GM06990 (cell line): ENCODE data around the gene MPV17L2.

Source experiments
- DNase-seq: peaks from one replicate; pipeline ENCODE4 v3.0.0-alpha.2; 2011; ENCODE audit not compliant: insufficient read length; ENCODE audit errors: extremely low read depth
- H3K27me3 ChIP-seq: replicated peaks from 2 replicates; pipeline ENCODE4 v1.6.0; 2011; ENCODE audit warnings: low read length; ENCODE audit not compliant: control insufficient read depth, insufficient read depth
- H3K36me3 ChIP-seq: 2 replicates; pipeline ENCODE4 v1.5.1; 2011; ENCODE audit warnings: low read length; ENCODE audit not compliant: control insufficient read depth, insufficient read depth
- H3K4me3 ChIP-seq: replicated peaks from 2 replicates; pipeline ENCODE4 v1.5.1; 2011; ENCODE audit warnings: low read depth, mild to moderate bottlenecking, control low read depth, low read length
- TF ChIP-seq, protein P1 (sequence below): IDR thresholded peaks from 2 replicates; pipeline ENCODE4 v1.5.1; 2011; ENCODE audit warnings: low read length, control low read depth, mild to moderate bottlenecking, inconsistent platforms; ENCODE audit not compliant: insufficient read depth, poor library complexity, severe bottlenecking

The MPV17L2 gene

DNA sequence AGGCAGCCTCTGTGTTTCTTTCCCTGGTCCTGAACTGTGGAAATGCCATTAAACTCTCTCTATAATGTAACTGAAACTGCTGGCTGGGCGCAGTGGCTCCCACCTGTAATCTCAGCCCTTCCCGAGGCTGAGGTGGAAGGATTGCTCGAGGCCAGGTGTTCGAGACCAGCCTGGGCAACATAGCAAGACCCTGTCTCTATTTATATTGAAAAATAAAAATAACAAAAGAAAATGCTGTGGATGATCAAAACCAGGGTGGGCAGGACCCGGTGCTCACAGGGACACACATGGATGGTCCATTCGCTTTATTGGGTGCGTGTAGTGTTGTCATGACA is 3.5 kb downstream of the MPV17L2 start:
- no peak for DNase-seq
- H3K4me3 ChIP-seq, result no peak overlapping the region
- TF ChIP-seq, protein P1, sequence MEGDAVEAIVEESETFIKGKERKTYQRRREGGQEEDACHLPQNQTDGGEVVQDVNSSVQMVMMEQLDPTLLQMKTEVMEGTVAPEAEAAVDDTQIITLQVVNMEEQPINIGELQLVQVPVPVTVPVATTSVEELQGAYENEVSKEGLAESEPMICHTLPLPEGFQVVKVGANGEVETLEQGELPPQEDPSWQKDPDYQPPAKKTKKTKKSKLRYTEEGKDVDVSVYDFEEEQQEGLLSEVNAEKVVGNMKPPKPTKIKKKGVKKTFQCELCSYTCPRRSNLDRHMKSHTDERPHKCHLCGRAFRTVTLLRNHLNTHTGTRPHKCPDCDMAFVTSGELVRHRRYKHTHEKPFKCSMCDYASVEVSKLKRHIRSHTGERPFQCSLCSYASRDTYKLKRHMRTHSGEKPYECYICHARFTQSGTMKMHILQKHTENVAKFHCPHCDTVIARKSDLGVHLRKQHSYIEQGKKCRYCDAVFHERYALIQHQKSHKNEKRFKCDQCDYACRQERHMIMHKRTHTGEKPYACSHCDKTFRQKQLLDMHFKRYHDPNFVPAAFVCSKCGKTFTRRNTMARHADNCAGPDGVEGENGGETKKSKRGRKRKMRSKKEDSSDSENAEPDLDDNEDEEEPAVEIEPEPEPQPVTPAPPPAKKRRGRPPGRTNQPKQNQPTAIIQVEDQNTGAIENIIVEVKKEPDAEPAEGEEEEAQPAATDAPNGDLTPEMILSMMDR, result no peak
- H3K27me3 ChIP-seq, result no peaks in the 10 kb centered on the region
- peaks cover 17% of the 10 kb centered on the region for H3K36me3 ChIP-seq

DNA sequence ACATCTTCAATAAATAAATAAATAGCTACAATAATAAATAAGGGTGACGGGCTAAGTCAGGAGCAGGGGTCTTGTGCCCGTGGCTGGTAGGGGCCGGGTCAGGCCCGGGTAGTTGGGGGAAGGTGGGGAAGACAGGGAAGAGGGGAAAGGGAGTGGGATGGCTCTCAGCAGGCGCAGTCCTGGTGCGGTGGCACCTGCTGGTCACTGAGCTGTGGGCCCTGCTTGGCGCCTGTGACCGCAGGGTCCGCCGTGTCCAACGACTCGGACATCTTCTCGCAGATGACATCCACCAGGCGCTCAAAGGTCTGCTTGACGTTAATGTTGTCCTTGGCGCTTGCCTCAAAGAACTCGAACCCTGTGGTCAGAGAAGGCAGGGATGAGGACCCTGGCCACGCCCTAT is 4.3 kb downstream of the MPV17L2 start:
- peaks cover 17% of the 10 kb centered on the region for H3K36me3 ChIP-seq
- H3K4me3 ChIP-seq, result no peak overlapping the region
- TF ChIP-seq, protein P1, result no peak
- no peaks in the 10 kb centered on the region for H3K27me3 ChIP-seq
- no peak for DNase-seq

DNA sequence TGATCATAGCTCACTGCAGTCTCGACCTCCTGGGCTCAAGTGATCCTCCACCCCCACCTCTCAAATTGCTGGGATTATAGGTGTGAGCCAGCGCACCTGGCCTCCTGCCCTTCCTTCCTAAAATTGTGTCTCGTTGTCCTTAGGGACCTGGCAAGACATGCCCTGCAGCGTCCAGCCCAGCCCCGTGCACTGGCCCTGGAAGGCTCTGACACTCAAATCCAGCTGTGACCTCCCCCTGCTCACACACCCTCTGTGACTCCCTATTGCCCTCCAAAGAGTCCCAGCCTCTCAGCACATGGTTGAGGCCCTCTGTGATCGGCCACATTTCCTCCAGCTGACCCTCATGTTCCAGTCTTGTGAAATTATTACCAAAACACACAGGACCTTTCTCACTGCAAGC is 4.9 kb downstream of the MPV17L2 start:
- Histone ChIP-seq H3K36me3 (peaks cover 17% of the 10 kb centered on the region), H3K27me3 (no peaks in the 10 kb centered on the region), H3K4me3 (no peak overlapping the region)
- TF ChIP-seq, protein P1, result no peak
- DNase-seq, result no peak

DNA sequence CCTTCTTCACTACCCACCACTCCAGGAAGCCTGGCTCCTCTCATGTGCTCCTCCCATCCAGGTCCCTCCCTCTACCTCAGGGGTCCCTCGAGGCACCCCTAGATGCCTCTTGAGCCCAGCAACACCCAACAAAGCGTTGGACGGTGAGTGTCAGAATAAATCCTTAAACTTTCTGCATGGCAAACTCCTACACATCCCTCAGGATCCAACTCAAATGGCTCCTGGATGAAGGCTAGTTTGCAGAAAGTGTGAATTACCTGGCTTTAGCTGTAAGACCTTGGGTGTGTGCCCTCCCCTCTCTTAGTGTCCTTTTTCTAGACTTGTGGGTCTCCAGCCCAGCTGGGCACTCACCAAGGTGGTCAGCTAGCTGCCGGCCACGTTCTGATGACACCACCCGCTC is 5.4 kb downstream of the MPV17L2 start:
- Histone ChIP-seq H3K4me3 (no peak overlapping the region), H3K36me3 (peaks cover 17% of the 10 kb centered on the region), H3K27me3 (no peaks in the 10 kb centered on the region)
- TF ChIP-seq, protein P1, result no peak
- no peak for DNase-seq

DNA sequence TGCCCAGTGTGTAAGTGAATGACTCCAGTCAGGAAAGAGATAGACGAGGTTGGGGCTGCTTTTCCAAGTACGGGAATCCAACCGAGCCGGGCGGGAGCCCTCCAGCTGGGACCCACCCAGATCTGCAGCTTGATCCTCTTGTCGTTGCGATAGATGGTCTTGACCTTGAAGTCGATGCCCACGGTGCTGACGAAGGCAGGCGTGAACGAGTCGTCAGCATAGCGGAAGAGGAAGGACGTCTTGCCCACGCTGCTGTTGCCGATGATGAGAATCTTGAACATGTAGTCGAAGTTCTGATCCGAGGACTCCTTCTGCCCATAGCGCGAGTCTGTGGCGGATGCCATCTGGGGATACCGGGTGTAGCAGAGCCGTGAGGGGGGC is 9.4 kb downstream of the MPV17L2 start:
- H3K4me3 ChIP-seq, result no peak overlapping the region
- H3K36me3 ChIP-seq, result peaks cover 9% of the 10 kb centered on the region
- TF ChIP-seq, protein P1, result no peak
- H3K27me3 ChIP-seq, result no peaks in the 10 kb centered on the region
- no peak for DNase-seq

DNA sequence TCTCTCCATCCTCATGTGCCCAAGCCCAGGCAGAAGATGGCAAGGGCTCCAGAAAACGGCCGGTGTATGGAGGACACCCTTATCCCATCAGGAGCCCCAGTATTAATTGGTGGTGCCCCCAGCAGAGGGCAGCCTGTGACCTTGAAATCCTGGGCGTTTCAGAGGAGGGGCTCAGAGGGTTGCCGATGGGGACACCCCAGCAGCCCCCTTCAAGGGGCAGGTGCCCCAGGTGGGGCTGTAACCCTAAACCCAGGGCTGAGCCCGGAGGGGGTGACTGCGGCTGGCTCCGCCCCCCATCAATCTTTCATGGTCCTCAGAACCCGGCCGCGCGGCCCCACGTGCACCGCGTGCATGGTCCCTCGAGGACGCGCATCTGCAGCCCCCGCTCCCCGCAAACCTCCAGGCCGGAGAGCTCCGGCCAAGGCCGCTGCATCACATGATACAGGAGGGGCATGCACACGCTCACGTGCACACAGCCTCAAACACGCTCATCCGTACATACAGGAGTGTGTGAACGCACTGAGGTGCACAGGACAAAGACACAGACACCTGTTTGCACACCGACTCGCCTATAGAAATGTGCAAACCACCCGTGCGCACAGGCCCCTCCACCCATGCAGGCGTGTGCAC is 9.9 kb downstream of the MPV17L2 start:
- peak; percentile 65 for DNase-seq
- H3K27me3 ChIP-seq, result no peaks in the 10 kb centered on the region

More for the DNA sequence above, 9.9 kb downstream of the MPV17L2 start:
- Histone ChIP-seq H3K4me3 (peak overlapping the region; percentile 84), H3K36me3 (peaks cover 7% of the 10 kb centered on the region)
- TF ChIP-seq, protein P1, result peak; percentile 60
